SU-DHL-6 (cell line): ENCODE measurements around the gene MT1X.

Experiments used
- CTCF ChIP-seq: fragments of 200-600 bp; sonication (generic); IDR thresholded peaks from one replicate; pipeline ENCODE4 v1.5.1; 2017; ENCODE audit warnings: antibody characterized with exemption, mild to moderate bottlenecking, low read length, moderate library complexity; ENCODE audit not compliant: insufficient read depth, poor library complexity, severe bottlenecking
- EZH2phosphoT487 ChIP-seq: fragments of 200-600 bp; sonication (generic), shearing (Covaris generic); conservative IDR thresholded peaks from 2 replicates; pipeline ENCODE4 v1.6.1; 2018; ENCODE audit warnings: mild to moderate bottlenecking, antibody characterized with exemption, low read length, moderate library complexity, mixed read lengths

- TF ChIP-seq CTCF (no peak), EZH2phosphoT487 (no peak)
Measured at GRCh38 chr16:56700195-56700594, 17.9 kb downstream of the MT1X start.
